HCT116 (cell line): ENCODE data around the gene FLNB.

Source experiments
- EZH2 ChIP-seq: fragments of 200-600 bp; sonication (generic); IDR thresholded peaks from 2 replicates; pipeline ENCODE4 v1.6.1; 2017; ENCODE audit warnings: antibody characterized with exemption, mixed run types
- TF ChIP-seq, protein P1 (sequence below): IDR thresholded peaks from 2 replicates; pipeline ENCODE4 v1.6.1; 2012
- TF ChIP-seq, protein P2 (sequence below), 3 experiments: fragments of 200-600 bp in 1 of 3; sonication (generic) in 1 of 3; IDR thresholded peaks in 2 of 3; conservative IDR thresholded peaks in 1 of 3; 2 replicates each; pipeline ENCODE4 v1.5.1; 2012 to 2017; ENCODE audit warnings: low read depth in 2 of 3, low read length in 2 of 3, antibody characterized with exemption in 1 of 3, borderline replicate concordance in 1 of 3, control low read depth in 1 of 3, mild to moderate bottlenecking in 1 of 3, mixed read lengths in 1 of 3, mixed run types in 1 of 3, moderate library complexity in 1 of 3; ENCODE audit not compliant: insufficient read depth in 1 of 3
- TF ChIP-seq, protein P3 (sequence below): IDR thresholded peaks from 2 replicates; pipeline ENCODE4 v1.6.1; 2012; ENCODE audit warnings: low read depth

DNA sequence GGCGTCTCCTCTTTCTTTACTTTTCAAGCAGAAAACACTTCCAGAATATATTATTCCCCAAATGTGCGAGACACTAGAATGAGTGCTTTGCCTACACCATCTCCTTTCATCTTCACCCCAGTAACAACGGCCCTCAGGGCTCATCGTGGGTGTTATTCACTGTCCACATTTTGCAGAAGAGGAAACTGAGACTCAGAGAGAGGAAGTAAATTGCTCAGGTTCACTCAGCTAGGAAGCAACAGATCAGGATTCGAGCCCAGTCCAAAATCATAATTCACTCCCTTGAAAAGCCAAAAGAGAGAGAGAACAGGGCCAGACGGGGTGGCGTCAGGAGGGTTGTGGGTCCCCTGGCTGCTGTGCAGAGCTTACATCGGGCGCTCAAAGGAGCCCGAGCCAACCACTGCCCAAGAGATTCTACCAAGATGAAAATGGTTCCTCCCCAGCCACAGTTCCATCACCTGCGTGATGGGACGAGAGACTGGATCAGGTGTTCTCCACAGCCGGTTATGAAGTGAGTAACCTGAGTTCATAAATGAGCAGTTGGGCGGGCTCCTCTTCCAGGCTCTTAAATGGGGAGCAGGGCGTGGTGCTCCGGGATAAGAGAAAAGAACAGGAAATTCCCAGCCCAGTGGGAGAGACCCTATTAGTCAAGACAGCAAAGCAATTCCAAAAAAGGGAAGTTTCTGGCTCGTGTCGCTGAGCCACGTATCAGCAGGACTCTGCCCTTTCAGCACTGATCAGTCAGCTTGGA lies 48.6 kb upstream of the FLNB start:
- TF ChIP-seq, protein P1, sequence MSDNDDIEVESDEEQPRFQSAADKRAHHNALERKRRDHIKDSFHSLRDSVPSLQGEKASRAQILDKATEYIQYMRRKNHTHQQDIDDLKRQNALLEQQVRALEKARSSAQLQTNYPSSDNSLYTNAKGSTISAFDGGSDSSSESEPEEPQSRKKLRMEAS = no peak
- TF ChIP-seq, protein P2, sequence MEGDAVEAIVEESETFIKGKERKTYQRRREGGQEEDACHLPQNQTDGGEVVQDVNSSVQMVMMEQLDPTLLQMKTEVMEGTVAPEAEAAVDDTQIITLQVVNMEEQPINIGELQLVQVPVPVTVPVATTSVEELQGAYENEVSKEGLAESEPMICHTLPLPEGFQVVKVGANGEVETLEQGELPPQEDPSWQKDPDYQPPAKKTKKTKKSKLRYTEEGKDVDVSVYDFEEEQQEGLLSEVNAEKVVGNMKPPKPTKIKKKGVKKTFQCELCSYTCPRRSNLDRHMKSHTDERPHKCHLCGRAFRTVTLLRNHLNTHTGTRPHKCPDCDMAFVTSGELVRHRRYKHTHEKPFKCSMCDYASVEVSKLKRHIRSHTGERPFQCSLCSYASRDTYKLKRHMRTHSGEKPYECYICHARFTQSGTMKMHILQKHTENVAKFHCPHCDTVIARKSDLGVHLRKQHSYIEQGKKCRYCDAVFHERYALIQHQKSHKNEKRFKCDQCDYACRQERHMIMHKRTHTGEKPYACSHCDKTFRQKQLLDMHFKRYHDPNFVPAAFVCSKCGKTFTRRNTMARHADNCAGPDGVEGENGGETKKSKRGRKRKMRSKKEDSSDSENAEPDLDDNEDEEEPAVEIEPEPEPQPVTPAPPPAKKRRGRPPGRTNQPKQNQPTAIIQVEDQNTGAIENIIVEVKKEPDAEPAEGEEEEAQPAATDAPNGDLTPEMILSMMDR (IDR thresholded peaks at IDR 0.05 in 2 of 3, conservative IDR thresholded peaks at IDR 0.05 in 1 of 3; ENCODE audit: borderline replicate concordance in 1 of 3, insufficient read depth in 1 of 3, low read depth in 2 of 3, low read length in 2 of 3) = no peak
- TF ChIP-seq EZH2 = no peak
- TF ChIP-seq, protein P3, sequence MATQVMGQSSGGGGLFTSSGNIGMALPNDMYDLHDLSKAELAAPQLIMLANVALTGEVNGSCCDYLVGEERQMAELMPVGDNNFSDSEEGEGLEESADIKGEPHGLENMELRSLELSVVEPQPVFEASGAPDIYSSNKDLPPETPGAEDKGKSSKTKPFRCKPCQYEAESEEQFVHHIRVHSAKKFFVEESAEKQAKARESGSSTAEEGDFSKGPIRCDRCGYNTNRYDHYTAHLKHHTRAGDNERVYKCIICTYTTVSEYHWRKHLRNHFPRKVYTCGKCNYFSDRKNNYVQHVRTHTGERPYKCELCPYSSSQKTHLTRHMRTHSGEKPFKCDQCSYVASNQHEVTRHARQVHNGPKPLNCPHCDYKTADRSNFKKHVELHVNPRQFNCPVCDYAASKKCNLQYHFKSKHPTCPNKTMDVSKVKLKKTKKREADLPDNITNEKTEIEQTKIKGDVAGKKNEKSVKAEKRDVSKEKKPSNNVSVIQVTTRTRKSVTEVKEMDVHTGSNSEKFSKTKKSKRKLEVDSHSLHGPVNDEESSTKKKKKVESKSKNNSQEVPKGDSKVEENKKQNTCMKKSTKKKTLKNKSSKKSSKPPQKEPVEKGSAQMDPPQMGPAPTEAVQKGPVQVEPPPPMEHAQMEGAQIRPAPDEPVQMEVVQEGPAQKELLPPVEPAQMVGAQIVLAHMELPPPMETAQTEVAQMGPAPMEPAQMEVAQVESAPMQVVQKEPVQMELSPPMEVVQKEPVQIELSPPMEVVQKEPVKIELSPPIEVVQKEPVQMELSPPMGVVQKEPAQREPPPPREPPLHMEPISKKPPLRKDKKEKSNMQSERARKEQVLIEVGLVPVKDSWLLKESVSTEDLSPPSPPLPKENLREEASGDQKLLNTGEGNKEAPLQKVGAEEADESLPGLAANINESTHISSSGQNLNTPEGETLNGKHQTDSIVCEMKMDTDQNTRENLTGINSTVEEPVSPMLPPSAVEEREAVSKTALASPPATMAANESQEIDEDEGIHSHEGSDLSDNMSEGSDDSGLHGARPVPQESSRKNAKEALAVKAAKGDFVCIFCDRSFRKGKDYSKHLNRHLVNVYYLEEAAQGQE = no peak
